ENCODE measurements around the gene EIPR1.

EIPR1 gene

GRCh38 chr2:3257166-3257565, 120.5 kb downstream of the EIPR1 start:
- DNase-seq (ENCODE audit: insufficient read length, low spot score) (no peak), FAIRE-seq (no peak)
- TF ChIP-seq, protein P1, sequence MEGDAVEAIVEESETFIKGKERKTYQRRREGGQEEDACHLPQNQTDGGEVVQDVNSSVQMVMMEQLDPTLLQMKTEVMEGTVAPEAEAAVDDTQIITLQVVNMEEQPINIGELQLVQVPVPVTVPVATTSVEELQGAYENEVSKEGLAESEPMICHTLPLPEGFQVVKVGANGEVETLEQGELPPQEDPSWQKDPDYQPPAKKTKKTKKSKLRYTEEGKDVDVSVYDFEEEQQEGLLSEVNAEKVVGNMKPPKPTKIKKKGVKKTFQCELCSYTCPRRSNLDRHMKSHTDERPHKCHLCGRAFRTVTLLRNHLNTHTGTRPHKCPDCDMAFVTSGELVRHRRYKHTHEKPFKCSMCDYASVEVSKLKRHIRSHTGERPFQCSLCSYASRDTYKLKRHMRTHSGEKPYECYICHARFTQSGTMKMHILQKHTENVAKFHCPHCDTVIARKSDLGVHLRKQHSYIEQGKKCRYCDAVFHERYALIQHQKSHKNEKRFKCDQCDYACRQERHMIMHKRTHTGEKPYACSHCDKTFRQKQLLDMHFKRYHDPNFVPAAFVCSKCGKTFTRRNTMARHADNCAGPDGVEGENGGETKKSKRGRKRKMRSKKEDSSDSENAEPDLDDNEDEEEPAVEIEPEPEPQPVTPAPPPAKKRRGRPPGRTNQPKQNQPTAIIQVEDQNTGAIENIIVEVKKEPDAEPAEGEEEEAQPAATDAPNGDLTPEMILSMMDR (IDR thresholded peaks at IDR 0.05; ENCODE audit: insufficient read depth, missing control alignments) = no peak

DNA sequence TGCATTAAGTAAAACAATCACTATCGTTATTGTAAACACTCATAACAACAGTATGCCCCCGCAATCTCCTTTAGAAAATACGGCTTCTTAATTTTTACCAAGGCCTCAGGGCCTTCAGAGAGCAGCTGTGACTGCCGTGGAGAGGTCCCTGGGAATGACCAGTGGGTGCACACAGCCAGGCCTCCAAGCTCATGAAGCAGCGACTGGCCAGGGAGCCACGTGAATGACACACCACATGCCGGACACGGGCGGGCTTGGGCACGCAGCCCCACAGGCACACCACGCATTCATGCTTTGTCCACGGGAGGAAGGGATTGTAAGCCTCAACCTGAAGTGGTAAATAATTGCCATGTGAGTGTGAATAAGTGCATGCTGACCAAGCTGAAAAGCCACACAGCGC, 121.0 kb downstream of the EIPR1 start:
- TF ChIP-seq, protein P1 (IDR thresholded peaks at IDR 0.05; ENCODE audit: insufficient read depth, missing control alignments) = no peak
- DNase-seq (ENCODE audit: insufficient read length, low spot score) = no peak
- FAIRE-seq = no peak

GRCh38 chr2:3256157-3256556, 121.5 kb downstream of the EIPR1 start:
- FAIRE-seq (no peak), DNase-seq (ENCODE audit: insufficient read length, low spot score) (no peak)

GRCh38 chr2:3254442-3254941, 123.1 kb downstream of the EIPR1 start:
- TF ChIP-seq, protein P1 (IDR thresholded peaks at IDR 0.05; ENCODE audit: insufficient read depth, missing control alignments) = no peak
- no peak for FAIRE-seq
- DNase-seq (ENCODE audit: insufficient read length, low spot score) = no peak

More at GRCh38 chr2:3256157-3256556, 121.5 kb downstream of the EIPR1 start:
- TF ChIP-seq, protein P1 (IDR thresholded peaks at IDR 0.05; ENCODE audit: insufficient read depth, missing control alignments) = no peak

DNA sequence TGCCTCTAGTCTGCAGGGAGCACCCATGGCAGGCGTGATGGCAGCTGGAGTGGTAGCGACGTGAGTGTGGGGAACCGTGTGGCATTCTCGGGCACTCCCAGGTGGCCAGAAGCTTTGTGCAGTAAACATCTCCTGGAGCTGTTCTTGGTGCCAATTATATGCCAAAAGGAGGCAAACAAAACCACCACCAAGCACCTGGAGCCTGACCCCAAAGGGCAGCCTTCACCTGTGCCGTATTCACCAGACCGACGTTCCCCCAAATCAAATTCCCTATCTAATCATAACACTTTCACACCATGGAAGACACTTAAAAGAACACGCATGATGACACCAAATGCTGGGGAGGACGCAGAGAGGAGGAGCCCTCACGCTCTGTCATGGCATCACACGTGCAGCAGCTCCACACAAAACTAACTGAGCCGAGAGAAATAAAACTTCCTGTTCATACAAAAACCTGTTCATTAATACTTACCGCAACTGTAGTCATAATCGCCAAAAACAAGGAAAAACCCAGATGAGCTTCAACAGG, 123.6 kb downstream of the EIPR1 start:
- FAIRE-seq (no peak), DNase-seq (ENCODE audit: insufficient read length, low spot score) (no peak)

GRCh38 chr2:3251946-3252345, 125.7 kb downstream of the EIPR1 start:
- FAIRE-seq = no peak
- TF ChIP-seq, protein P1 (IDR thresholded peaks at IDR 0.05; ENCODE audit: insufficient read depth, missing control alignments) = no peak
- no peak for DNase-seq (ENCODE audit: insufficient read length, low spot score)

More for the DNA sequence above, 123.6 kb downstream of the EIPR1 start:
- TF ChIP-seq, protein P1 (IDR thresholded peaks at IDR 0.05; ENCODE audit: insufficient read depth, missing control alignments) = no peak

DNA sequence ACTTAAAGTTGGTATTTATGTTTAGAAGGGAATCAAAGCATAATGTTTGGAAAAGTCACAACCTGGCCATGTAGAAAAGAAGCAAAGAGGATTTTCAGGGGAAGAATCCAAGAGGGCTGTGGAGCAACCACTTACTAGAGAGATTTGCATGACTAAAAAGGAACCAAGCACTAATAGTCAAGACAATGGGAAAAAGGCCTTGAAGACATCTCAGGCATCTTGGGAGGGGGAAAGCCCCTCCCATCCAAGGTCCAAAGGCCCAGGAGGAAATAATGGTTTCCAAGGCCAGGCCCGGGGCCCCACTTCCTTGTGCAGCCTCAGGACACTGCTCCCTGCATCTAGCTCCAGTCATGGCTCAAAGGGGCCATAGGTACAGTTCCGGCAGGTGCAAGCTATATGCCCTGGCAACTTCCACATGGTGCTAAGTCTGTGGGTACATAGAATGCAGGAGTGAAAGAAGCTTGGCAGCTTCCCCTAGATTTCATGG, 128.1 kb downstream of the EIPR1 start:
- TF ChIP-seq, protein P1 (IDR thresholded peaks at IDR 0.05; ENCODE audit: insufficient read depth, missing control alignments) = no peak
- DNase-seq (ENCODE audit: insufficient read length, low spot score) = no peak
- FAIRE-seq = no peak

Data from D721Med (cell line).